ENCODE data around the gene MIS12. TPM values are rescaled to one million over a fixed set of nuclear protein-coding genes. Genes with fewer than 3 reads are reported as not detected.

Gene MIS12
- total and polyA plus RNA-seq, 2 of the 13 experiments (the other 11 are each of a cell fraction or from before 2014, with no cell fraction given) = 13.4 to 28.0 TPM

- TF ChIP-seq, protein P1, sequence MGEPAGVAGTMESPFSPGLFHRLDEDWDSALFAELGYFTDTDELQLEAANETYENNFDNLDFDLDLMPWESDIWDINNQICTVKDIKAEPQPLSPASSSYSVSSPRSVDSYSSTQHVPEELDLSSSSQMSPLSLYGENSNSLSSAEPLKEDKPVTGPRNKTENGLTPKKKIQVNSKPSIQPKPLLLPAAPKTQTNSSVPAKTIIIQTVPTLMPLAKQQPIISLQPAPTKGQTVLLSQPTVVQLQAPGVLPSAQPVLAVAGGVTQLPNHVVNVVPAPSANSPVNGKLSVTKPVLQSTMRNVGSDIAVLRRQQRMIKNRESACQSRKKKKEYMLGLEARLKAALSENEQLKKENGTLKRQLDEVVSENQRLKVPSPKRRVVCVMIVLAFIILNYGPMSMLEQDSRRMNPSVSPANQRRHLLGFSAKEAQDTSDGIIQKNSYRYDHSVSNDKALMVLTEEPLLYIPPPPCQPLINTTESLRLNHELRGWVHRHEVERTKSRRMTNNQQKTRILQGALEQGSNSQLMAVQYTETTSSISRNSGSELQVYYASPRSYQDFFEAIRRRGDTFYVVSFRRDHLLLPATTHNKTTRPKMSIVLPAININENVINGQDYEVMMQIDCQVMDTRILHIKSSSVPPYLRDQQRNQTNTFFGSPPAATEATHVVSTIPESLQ (CRISPR knock-in tag; conservative IDR thresholded peaks at IDR 0.05) = no peak
- TF ChIP-seq HINFP (CRISPR knock-in tag; IDR thresholded peaks at IDR 0.05; ENCODE audit: low read depth) = peak; percentile 99
- TF ChIP-seq KDM5A (IDR thresholded peaks at IDR 0.05; ENCODE audit: borderline replicate concordance, low read length) = no peak
- no peak for TF ChIP-seq ZNF138 (CRISPR knock-in tag; IDR thresholded peaks at IDR 0.05; ENCODE audit: low read depth)
- TF ChIP-seq PITX1 (CRISPR knock-in tag; IDR thresholded peaks at IDR 0.05) = no peak
- no peak for TF ChIP-seq ZNF382 (CRISPR knock-in tag; IDR thresholded peaks at IDR 0.05; ENCODE audit: borderline replicate concordance)
- TF ChIP-seq, protein P2, sequence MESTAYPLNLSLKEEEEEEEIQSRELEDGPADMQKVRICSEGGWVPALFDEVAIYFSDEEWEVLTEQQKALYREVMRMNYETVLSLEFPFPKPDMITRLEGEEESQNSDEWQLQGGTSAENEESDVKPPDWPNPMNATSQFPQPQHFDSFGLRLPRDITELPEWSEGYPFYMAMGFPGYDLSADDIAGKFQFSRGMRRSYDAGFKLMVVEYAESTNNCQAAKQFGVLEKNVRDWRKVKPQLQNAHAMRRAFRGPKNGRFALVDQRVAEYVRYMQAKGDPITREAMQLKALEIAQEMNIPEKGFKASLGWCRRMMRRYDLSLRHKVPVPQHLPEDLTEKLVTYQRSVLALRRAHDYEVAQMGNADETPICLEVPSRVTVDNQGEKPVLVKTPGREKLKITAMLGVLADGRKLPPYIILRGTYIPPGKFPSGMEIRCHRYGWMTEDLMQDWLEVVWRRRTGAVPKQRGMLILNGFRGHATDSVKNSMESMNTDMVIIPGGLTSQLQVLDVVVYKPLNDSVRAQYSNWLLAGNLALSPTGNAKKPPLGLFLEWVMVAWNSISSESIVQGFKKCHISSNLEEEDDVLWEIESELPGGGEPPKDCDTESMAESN (CRISPR knock-in tag; conservative IDR thresholded peaks at IDR 0.05) = peak; percentile 63
- TF ChIP-seq EEA1 (CRISPR knock-in tag; IDR thresholded peaks at IDR 0.05; ENCODE audit: borderline replicate concordance) = no peak
- TF ChIP-seq ZKSCAN8 (CRISPR knock-in tag; IDR thresholded peaks at IDR 0.05; ENCODE audit: borderline replicate concordance) = no peak
- no peak for TF ChIP-seq PAF1 (CRISPR knock-in tag; IDR thresholded peaks at IDR 0.05)
- no peak for TF ChIP-seq ZNF468 (CRISPR knock-in tag; IDR thresholded peaks at IDR 0.05)
- TF ChIP-seq PRDM15 (CRISPR knock-in tag; IDR thresholded peaks at IDR 0.05) = no peak
- TF ChIP-seq REPIN1 (CRISPR knock-in tag; IDR thresholded peaks at IDR 0.05; ENCODE audit: borderline replicate concordance, low read depth) = 0 out of 2 replicates have a peak, but pooled peaks have one; percentile 38
Measured at GRCh38 chr17:5500589-5501391, 14.4 kb downstream of the MIS12 start (continued).

Measured in HepG2 (cell line).